Iris pigment epithelial cell (primary cell): Measurements from ENCODE around the gene CADM2.
A peak's percentile ranks its signal among the peaks of the same experiment; 100 is the strongest.

Experiments used
- DNase-seq: peaks from one replicate; pipeline ENCODE4 v3.0.0-alpha.2; 2011; ENCODE audit warnings: low read depth

CADM2 gene

DNA sequence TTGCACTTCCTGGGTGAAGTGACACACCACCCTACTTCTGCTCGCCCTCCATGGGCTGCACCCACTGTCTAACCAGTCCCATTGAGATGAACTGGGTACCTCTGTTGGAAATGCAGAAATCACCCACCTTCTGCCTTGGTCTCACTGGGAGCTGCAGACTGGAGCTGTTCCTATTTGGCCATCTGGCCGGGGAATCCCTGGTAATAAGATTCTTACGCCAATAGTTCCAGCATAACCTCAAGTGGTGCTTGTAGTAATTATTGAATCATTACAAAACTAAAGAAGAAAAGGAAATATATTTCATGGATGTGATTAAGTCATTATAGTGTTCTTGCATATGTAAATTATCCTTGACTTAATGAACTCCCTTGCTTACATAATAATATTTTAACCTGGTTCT, 841.9 kb downstream of the CADM2 start:
- DNase-seq: no peak

DNA sequence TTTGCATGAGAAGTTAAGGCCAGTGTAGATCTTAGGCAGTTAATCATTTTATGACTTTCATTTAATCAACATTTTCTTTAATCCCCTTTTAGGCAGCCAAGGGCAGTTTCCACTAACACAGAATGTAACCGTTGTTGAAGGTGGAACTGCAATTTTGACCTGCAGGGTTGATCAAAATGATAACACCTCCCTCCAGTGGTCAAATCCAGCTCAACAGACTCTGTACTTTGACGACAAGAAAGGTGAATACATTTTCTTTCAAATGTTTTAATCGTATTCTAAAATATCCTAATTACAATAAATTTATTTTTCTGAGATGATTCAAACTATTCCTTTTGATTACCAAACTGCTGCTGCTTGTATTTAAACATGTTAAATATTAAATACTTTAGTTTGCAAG, 843.2 kb downstream of the CADM2 start:
- DNase-seq: no peak

DNA sequence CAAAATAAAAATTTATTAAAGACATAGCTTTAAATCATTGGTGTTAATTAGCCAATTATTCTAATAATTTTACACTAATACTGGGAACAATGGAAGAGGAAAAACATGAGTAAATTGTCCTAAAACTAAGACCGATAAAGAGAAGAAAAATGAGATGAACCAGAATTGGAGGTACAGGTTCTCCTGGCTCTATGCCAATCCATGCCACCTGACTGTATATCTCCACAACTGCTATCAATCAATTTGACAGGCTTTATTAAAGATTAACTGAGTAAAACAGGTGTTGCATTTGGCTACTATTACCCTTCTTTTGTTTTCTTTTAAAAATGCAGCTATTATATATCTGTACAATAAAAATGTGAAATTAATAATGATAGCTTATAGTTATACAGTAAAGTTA, 850.0 kb downstream of the CADM2 start:
- no peak for DNase-seq

DNA sequence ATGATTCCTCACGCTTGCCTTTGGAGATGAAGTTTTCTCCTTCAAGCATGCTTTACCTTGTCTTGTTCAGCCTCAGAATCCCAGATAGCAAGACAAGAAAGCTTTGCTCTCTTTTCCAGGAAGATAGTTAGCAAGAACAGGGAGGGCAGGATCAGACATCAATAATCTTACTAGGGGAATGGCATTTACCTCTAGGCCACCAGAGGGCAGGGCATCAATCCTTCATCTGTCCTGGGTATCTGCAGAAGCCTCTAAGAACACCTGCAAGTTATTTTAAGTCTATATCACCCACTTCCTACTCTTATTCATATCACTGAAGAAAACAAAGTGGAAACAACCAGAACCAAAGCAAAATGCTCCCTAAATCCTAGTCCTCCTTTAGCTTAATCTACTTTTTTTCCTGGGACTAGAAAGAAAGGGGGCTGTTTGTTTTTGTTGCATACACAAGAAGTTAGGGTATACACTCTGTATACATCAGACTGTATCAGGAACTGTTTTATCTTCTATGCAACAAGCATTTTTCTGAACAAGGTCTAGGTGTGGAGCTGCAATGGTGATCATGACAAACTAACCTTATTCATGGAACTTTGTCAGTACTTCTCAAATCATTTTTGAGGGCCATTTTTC, 862.5 kb downstream of the CADM2 start:
- peak; percentile 27 for DNase-seq

DNA sequence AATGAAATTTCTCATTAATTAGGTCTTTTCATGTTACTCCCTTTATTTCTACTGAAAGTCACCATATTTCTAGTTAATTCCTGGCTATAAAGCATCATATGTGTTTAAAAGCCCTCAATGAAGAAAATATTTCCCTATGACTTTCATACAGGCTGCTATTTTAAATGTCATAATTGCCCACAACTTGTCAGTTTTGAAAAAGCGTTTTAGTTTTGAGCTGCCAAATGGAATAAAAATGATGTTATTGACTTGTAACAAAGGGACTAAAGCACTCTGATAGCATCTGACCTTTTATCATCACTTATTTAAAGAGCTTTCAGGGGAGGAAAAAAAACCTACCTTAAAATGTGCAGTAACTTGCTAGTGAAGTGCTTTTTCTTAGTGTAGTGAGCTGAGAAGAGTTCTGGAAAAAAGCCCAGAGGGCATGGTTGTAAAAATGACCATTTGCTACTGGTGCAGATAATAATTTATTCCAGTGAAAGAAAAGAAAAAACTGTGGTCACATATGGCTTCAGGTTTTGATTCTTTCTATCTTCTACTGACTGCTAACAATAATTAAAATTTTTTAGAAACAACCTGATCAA, 877.2 kb downstream of the CADM2 start:
- no peak for DNase-seq

DNA sequence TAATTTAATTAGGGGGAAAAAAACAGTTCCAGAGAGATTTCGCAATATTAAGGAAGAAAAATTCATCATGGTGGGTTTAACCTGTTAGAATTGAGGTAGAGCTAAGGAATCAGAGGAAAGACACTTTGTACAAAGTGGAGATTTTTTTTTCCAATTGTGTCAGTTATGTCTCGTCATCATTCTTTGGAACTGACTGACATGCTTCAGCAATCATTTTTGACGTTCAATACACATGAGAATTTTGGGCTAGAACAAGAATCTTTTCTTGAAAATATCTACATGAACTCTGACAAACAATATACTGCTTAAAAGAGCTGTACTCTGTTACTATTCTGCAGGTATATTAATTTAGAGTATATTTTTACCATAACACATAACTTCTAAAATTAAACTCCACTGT, 878.6 kb downstream of the CADM2 start:
- DNase-seq: no peak

DNA sequence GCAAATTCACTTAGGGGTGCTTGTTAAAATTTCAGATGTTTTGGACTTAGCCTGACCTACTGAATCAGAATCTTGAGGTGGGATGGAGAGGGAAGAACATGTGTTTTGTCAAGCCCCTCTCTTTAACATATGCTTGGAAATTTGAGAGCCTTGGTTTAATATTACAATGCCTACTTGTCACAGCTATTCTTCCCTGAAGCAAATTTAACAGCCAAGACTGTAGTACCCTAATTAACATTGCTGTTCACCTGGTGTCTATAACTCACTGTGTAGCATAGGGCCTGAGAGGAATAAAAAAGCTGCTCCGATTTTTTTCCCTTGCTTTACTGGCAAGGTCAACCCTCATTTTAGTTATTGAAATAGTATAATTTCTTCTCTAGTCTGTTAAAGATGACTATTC, 880.1 kb downstream of the CADM2 start:
- no peak for DNase-seq

DNA sequence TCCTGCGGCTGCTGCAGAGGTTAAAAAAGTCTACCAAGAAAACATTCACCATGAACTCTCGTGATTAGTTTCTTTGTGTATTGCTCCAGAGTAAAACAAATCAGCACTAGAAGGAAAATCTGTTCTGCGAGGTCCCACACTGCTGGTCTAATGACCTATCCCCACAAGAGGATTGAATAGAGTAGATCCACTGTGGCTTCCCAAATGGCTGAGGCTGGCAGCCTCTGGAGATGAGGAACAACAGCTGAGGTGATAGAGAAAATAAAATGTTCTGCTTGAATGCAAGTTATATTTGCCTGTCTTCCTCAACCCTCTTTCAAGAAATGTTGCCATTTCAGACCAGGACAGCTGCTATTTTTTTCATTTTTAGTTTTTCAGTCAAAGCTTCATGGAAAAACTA, 883.3 kb downstream of the CADM2 start:
- no peak for DNase-seq

DNA sequence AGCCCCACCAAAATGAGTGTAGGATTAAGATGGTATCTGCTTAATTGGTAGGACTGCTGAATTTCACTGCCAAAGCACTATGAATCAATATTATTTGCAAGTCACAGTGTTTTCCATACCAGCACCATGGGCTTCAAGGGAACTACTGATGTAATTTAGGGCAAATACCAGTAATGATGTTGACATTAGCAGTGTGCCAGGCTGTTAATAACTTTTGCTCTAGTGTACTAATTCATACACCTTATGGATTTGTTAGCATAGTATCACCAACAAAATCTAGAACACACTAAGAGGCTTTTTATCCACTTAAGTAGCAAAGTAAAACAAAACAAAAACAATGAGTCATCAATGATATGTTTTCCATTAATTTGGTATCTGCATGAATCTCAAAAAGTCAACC, 888.2 kb downstream of the CADM2 start:
- DNase-seq: no peak

DNA sequence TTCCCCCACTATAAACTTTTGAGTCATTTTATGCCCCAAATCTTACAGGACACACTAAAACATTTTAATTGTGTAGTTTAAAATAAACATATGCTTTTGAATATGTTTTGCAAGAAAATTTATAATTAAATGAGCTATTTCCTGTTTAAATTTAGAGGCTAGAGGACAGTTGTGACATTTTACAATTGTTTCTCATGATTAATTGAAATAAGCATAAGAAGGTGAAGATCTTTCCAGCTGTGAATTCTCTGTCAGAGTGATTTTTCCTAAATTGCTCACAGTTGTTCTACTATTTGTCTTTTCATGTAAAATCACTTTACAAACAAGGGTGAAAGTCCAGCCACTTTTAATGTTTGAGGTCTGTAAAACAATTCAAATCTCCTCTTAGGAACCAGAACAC, 892.3 kb downstream of the CADM2 start:
- no peak for DNase-seq

DNA sequence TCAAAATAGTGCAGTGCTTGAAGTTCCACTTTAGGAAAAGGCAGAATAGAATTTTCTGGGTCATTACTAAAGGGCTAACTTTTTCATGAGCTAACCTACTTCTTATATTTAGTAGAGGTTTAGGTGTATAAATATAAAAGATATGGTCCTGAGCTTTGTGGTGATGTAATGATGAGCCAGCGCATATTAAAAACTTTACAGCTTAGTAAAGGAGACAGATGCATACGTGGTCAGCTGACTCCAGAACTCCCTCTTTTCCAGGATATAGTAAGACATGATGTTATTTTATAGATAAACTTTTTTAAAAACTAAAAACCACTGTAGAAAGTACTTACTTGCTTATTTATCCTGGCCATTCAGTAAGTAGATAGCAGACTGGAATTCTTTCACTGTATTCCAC, 895.0 kb downstream of the CADM2 start:
- DNase-seq: no peak

DNA sequence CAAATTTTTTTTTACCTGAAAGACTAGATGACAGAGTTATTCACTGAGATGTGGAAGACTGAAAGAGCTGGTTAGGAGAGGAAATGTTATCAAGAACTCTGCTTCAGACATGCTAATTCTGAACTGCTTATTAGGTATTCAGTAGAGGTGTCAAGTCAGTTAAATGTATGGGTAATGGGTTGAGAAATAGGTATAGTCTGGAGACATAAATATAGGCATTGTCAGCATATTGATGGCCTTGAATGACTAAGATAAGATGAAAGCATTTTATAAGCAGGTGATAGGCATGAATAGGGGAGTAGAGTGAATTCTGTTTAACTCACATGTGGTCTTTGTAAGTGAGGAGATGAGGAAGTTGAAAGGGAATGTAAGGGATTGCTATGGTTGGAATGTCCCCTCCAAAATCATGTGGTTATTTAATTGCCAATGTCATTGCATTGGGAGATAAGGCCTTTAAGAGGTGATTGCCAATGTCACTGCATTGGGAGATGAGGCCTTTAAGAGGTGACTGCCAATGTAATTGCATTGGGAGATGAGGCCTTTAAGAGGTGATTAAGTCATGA, 904.2 kb downstream of the CADM2 start:
- no peak for DNase-seq

DNA sequence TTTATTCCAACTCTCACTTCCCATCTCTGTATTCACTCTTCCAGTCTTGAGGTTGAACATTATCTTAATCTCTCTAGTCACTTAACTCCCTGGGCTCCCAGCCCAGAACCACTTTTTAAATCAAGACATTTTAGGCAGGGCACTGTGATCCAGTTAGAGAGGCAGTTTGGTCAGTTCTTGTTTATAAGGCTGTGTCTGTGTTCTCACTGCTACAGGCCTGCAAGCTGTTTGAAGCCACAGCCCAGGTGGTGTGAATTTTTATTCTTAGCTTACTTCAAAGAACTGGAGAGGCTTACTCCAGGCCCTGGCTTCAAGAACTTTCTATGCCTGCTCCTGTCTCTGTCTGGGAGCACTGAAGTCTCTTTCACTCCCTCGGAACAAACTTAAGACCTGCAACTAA, 906.1 kb downstream of the CADM2 start:
- no peak for DNase-seq

DNA sequence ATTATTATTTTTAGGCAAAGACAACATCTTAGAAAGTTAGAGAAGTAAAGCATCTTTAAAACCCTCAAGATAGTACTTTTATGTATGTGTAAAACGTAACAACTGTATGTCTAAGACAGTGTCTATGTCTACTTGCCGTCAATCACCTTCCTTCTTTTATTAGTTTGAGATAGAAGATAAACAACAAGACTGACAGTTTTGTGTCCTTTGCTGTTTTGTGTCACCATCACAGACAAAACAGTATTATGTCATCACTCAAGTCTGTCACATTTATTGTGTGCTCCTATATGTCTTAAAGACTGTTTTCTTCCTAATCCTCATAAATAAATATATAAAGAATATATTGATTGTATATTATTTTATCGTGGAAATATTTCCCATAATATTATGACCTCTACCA, 908.3 kb downstream of the CADM2 start:
- DNase-seq: no peak

DNA sequence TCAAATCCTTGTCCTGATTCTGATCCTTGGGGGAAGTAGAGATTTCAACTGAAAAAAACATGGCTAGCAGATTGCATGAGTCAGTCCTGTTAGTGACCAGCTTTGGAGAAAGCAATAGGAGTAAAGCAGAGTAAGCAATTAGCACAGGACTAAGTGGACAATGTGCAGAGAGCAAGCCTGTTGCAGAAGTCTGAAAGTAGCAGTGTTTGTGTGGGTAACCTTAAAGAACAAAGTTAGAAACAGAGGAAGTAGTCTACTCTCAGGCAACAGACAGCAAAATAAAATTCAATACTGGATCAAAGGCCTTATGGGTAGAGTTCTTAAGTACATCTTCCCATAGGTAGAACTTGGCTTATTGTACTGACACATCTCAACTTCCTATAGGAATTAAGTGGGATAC, 916.8 kb downstream of the CADM2 start:
- no peak for DNase-seq

DNA sequence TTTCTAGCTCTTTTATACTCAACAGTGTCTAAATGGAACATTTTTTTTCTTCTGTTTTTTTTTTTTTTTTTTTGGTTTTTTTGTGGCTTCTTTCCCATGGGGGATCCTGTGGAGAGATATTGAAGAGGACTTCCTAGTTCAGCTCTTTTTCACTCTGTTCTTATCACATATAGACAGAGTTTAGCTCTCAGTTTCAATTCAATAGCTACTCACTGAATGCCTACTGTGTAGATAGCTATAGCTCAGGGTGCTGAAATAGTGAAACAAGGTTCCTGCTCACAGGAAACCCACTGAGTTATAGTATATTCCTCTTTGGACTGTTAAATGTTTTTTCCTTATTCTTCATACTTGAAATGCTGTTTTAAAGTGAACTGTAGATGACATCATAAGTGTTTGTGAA, 918.8 kb downstream of the CADM2 start:
- no peak for DNase-seq

DNA sequence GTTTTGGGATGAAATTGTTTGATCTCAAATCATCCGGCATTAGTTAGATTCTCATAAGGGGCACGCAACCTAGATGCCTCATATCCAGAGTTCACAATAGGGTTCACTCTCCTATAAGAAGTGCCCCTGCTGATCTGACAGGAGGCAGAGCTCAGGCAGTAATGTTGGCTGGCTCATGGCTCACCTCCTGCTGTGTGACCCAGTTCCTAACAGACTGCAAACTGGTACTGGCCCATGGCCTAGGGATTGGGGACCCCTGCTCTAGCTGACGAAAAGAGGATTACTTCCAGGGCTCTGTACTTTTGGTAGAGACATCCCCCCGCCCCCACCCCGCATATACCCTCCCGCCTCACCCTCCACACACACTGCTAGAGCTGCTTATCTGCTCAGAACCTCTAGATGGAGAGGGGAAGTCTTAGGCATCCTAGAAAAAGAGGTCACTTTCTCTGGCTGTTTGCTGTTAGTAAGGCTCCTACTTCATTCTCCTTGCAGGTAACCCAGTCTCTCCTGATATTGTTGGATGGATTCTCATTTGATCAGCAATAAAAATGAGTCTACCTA, 923.1 kb downstream of the CADM2 start:
- no peak for DNase-seq

DNA sequence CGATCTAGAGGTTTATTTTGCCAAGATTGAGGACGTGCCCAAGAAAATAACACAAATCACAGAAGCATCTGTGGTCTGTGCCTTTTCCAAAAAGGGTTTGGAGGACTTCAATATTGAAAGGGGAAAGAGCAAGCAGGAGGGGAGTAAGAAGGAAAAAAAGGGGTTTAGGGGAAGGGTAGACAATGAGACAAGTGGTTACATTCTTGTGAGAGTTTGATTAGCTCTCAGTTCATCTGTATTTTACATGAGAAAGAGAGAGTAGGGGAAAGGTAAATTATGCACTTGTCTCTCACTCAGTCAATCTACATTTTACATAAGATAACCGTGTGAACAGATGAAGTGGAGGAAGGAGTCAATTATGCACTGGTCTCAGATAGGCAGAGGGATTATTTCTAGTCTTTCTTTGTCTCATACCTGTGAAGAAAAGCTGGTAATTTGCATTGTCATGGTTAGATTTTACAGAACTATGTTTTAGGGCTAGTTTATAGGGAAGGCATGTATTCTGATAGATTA, 931.3 kb downstream of the CADM2 start:
- no peak for DNase-seq

DNA sequence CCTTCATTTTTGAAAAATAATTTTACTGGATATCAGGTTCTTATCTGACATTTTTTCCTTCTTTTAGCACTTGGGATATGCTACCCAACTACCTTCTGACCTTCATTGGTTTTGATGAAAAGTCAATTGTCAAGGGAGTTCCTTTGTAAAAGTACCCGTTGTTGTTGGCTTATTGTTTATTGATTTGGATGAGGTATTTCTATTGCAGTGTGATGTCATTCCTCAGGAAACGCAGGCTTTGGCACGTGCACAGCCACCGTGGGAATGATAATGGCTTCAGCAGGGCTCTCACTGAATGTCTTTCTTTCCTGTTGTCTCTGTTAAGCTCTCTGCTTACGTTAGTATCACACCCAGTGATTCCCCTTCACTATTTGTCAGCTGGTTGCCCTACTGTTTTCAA, 944.6 kb downstream of the CADM2 start:
- DNase-seq: no peak

DNA sequence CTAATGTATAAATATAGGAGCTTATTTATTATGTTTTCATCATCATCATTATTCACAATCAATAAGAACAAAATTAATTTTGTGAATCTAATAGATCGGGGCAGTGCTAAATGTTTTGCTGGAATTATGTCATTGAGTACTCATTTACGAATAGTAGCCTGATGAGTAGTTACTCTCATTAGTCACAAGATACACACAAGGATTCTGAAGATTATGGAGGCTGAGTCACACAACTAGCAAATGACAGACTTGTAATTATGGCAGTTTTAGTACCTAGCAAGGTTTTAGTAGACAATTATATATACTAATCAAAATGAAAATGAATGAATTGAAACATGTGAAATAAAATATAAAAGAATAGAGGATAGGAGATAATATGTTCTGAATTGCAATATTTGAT, 954.2 kb downstream of the CADM2 start:
- peak; percentile 28 for DNase-seq

DNA sequence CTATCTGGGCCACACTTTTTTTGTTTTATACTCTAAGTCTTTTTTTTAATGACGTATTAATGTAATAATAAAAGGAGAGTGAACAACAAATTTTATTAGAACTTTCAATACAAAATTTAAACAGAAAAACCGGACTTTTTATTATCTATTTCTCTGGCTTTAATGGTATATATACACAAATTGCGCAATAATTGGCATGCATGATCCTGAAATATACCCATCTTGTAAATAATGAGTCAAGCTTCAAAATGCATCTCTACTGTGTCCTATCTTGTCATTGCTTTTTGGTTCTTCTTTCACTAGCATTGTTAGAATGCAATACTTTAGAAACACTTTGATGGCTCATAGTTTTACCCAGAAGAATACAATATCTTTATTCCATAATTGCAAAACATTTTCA, 963.6 kb downstream of the CADM2 start:
- no peak for DNase-seq

DNA sequence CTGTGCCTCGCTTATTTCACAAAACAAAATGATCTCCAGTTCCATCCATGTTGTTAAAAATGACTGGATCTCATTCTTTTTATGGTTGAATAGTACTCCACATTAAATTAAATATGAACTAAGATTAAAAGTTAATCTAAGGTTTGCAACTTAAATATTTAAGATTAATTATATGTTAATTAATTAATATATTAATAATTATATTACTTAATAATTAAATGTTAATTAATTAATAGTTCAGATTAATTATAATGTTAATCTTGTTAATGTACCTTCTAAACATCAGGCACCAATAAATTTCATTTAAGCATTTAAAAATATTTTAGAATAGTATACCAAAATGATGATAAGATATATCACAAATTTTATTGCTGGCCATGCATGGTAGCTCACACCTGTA, 971.9 kb downstream of the CADM2 start:
- no peak for DNase-seq

DNA sequence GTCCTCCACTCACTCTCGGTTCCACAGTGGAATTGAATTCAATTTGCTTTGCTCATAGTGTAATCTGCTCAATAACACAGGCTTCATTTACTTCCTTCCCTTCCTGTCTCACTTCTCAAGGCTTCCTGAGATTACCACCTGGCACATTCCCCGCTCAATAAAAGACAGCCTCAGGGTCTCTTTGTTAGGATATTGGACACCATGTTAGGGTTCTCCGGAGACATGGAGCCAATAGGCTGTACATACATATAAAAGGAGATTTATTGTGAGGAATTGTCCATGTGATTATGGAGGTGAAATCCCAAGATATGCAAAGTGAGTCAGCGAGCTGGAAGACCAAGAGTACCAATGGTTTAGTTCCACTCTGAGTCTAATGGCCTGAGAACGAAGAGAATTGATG, 974.5 kb downstream of the CADM2 start:
- DNase-seq: no peak

DNA sequence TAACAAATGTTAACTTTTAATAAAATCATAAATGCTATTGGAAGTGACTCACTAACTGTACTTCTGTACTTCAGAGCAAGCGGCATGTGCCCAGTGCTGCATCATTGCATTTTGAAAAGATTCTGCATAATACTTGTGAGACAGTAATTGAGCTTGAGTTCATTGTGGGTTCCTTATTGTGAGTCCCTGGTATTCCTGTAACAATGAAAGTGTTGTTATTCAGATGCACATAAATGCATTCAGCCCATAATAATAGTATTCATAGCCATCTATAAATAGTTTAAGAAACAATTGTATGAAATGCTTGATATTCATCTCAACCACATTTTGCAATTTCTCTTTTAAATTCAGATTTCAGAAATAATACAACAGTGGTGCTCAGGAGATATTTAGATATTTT, 976.4 kb downstream of the CADM2 start:
- DNase-seq: no peak
